ENCODE results near the gene ARRB1. TPM values are rescaled to one million over a fixed set of nuclear protein-coding genes. Genes with fewer than 3 reads are reported as not detected.
A peak's percentile ranks its signal among the peaks of the same experiment; 100 is the strongest.
"Not testable (repeated sequence)": the region's sequence is repeated elsewhere in the genome, so short reads cannot be mapped to it uniquely, and the experiment has no call there.

Gene ARRB1
- total RNA-seq, 1 donor = 33.2 TPM

DNA sequence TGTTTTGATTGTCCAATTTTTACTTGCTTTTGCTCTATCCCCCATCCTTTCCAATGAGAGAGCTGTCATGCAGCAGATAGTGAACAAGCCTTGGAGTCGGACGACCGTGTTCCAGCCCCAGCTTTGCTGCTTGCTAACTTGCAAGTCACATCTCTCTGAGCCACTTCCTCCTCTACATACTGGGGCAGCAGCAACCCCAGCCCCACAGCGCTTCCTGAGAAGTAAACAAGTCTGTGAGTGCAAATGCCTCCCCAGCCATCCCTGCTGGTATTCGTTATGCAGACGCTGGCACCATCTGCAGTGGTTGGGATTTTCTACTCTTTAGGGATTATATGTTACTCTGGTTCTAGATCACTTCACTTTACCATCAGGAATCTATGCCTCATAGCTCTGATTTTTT lies 75.9 kb downstream of the ARRB1 start:
- H3K4me3 ChIP-seq (ENCODE audit: low read depth, low read length) = no peak overlapping the region
- DNase-seq (ENCODE audit: low read depth) = peak; percentile 40
- TF ChIP-seq, protein P1, sequence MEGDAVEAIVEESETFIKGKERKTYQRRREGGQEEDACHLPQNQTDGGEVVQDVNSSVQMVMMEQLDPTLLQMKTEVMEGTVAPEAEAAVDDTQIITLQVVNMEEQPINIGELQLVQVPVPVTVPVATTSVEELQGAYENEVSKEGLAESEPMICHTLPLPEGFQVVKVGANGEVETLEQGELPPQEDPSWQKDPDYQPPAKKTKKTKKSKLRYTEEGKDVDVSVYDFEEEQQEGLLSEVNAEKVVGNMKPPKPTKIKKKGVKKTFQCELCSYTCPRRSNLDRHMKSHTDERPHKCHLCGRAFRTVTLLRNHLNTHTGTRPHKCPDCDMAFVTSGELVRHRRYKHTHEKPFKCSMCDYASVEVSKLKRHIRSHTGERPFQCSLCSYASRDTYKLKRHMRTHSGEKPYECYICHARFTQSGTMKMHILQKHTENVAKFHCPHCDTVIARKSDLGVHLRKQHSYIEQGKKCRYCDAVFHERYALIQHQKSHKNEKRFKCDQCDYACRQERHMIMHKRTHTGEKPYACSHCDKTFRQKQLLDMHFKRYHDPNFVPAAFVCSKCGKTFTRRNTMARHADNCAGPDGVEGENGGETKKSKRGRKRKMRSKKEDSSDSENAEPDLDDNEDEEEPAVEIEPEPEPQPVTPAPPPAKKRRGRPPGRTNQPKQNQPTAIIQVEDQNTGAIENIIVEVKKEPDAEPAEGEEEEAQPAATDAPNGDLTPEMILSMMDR (IDR thresholded peaks at IDR 0.05; ENCODE audit: insufficient read depth, low read depth, low read length) = no peak

DNA sequence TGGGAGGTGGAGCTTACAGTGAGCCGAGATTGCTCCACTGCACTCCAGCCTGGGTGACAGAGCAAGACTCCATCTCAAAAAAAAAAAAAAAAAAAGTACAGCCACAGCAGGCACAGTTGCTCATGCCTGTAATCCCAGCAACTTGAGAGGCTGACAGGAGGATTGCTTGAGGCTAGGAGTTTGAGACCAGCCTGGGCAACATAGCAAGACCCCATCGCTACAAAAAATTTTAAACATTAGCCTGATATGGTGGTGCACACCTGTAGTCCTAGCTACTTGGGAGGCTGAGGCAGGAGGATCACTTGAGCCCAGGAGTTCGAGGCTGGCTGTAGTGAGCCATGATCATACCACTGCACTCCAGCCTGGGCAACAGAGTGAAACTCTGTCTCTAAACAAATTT lies 76.7 kb downstream of the ARRB1 start:
- H3K4me3 ChIP-seq (ENCODE audit: low read depth, low read length); DNase-seq (ENCODE audit: low read depth): not testable (repeated sequence)

DNA sequence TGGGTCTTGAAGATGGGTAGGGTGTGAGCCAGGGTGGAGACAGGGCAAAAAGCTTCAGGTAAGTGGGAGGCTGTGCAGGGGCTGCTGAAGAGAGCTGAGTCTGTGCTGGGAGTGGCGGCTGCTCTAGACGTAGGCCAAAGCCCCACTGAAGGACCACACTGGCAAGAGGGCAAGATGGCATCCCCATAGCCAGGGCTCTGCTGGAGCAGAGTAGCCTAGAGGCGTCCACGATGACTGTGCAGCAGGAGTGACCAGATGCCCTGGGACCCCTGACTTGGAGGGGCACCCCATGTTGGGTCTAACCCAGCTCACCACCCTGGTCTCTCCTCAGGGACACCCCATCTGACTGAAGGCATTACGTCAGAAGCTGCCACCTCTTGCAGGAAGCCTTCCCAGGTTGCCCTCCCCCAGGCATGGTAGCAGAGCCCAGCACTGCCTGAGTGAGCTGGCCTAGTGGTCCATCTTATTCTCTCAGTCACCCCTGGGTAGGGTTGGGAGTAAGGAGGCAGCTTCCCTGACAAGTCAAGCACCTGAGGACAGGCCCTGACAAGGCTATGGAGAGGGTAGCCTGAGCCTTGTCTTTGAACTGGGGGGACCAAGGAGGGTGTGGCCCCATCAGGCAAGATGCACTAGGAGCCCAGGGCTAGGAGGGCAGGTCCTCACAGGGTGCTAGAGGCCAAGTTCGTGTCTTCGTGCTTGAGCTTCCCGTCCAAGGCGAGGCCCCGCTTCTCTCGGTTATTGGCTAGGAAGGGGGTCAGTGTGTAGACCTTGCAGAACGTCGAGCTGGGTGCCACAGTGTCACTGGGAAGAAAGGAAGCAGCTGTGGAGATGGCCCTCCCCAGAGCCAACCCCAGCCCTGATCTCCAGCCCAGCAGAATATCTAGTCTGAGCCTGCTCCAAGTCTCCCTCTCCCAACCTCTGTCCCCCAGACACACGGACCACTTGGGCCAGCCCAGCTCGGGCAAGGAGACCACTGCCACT lies 77.8 kb downstream of the ARRB1 start:
- no peak for DNase-seq (ENCODE audit: low read depth)
- TF ChIP-seq, protein P1 (IDR thresholded peaks at IDR 0.05; ENCODE audit: insufficient read depth, low read depth, low read length) = no peak
- H3K4me3 ChIP-seq (ENCODE audit: low read depth, low read length) = no peak overlapping the region

DNA sequence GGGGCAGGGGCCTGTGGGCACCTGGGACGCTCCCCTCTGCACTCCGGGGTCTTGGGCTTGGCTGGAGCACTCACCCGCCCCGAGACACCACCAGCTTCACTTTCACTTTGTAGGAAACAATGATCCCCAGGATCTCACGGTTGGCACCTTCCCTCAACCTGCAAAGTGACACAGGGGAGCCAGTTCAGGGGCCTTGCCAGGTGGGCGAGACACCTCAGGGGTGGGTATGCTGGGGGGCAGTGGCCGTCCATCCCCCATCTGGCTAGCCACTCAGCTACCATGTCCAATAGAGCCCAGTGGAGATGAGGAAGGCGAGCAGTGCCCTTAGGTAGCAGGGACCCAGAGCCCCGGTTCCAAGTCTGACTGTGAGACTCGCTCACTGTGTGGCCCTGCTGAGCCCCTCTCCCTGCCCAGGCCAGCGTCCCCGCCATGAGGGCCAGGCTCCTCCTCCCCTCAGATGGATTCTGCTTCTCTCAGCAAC lies 78.6 kb downstream of the ARRB1 start:
- no peak for DNase-seq (ENCODE audit: low read depth)
- TF ChIP-seq, protein P1 (IDR thresholded peaks at IDR 0.05; ENCODE audit: insufficient read depth, low read depth, low read length) = no peak
- no peak overlapping the region for H3K4me3 ChIP-seq (ENCODE audit: low read depth, low read length)

DNA sequence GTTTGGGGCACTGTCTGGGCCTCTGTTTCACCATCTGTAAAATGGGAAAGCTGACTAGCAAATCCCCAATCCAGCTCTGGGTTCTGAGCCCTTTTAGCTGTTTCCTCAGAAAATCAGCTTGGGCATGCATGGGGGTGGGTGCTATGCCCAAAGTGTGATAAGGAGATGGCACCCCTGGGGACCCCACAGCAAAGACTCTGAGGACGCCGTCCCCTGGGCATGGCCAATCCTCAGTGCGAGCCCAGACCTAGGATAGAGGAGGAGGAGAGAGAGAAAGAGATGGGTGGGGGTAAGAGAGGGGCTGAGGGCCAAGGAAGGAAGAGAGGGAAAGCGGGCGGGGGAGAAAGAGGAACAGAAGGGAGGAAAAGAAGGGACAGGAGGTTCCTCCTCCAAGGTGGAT lies 79.1 kb downstream of the ARRB1 start:
- DNase-seq (ENCODE audit: low read depth) = no peak
- H3K4me3 ChIP-seq (ENCODE audit: low read depth, low read length) = no peak overlapping the region
- TF ChIP-seq, protein P1 (IDR thresholded peaks at IDR 0.05; ENCODE audit: insufficient read depth, low read depth, low read length) = no peak

DNA sequence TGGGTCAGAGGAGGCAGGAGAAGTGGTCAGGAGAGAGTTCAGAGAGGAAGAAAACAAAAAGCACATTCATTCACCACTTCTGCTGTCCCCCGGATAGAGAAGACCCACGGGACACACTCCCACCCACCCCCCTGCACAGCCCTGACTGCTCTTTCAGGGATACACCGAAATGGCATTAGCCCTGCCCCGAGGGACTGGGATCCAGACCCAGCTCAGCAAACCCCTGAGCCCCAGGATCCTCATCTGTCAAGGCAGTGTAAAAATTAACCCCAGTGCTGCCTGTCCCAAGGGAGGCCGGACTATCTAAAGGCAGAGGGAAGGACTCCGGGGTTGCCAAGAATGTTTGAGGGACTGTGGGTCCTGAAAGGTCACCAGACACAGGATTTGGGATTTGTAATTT lies 79.7 kb downstream of the ARRB1 start:
- DNase-seq (ENCODE audit: low read depth) = no peak
- H3K4me3 ChIP-seq (ENCODE audit: low read depth, low read length) = no peak overlapping the region
- TF ChIP-seq, protein P1 (IDR thresholded peaks at IDR 0.05; ENCODE audit: insufficient read depth, low read depth, low read length) = no peak

DNA sequence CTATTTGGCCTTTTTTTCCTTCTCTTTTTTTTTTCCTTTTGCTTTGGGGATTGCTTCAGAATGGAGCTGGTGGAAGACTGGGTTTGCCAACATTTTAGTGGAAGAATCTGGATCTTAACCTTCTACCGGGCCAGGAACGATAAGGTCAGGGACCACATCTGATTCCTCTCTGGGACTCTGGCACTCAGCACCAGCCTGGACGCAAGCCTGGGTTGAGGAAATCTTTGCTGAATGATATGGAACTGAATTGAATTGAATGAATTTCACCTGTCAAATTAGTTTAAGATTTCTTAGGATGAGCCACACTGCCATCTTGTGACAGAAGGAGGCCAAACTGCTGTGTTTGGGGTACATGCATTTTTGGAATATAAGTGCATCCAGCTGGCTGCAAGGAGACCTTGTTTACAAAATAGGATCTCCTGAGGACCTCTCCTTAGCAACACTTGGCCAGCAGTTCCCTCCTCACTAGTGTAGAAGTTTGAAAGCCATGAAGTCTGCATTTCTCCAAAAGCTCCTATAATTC lies 80.5 kb downstream of the ARRB1 start:
- TF ChIP-seq, protein P1 (IDR thresholded peaks at IDR 0.05; ENCODE audit: insufficient read depth, low read depth, low read length) = peak; percentile 22
- peak; percentile 20 for DNase-seq (ENCODE audit: low read depth)
- no peak overlapping the region for H3K4me3 ChIP-seq (ENCODE audit: low read depth, low read length)

Data from fibroblast of villous mesenchyme (primary cell).